ENCODE measurements around the gene TMEM183A.
"Not testable (repeated sequence)": the region's sequence is repeated elsewhere in the genome, so short reads cannot be mapped to it uniquely, and the experiment has no call there.

TMEM183A gene

DNA sequence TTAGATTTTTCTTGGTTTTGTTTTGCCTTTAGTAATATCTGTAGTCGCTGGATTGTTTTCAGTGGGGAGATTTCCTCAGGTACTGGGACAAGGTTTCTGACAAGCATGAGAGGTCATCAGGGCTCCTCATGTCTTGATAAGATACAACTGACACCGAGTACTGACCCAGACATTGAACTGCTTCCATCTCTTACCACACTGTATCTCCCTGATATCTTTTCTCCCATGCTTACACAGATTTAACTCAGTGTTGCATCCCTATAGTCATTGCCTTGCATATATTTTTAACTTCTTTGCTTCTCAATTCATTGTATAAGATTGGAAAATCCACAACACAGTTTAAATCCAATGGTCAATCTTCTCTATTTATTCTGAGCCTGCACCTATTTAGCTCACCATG is 27.7 kb upstream of the TMEM183A start:
- Histone ChIP-seq H3K4me3 (ENCODE audit: low read depth, low read length, poor library complexity, severe bottlenecking) (no peak overlapping the region), H4K20me1 (ENCODE audit: insufficient read depth, low read length) (no peaks in the 10 kb centered on the region), H3K27me3 (ENCODE audit: insufficient read depth, low read length) (no peaks in the 10 kb centered on the region), H3F3A (ENCODE audit: insufficient read depth, low read length) (no peaks in the 10 kb centered on the region), H3K9me3 (ENCODE audit: low read length) (no peaks in the 10 kb centered on the region), H3K4me1 (ENCODE audit: insufficient read depth, low read length, severe bottlenecking) (no peaks in the 10 kb centered on the region), H2AFZ (ENCODE audit: low read length) (no peak overlapping the region), H3K27ac (ENCODE audit: low read depth, low read length, poor library complexity, severe bottlenecking) (no peak overlapping the region), H3K36me3 (ENCODE audit: insufficient read depth, low read length) (no peaks in the 10 kb centered on the region), H3K4me2 (ENCODE audit: low read length) (no peak overlapping the region), H3K9ac (ENCODE audit: low read length) (no peak overlapping the region), H3K79me2 (ENCODE audit: insufficient read depth, low read length) (no peaks in the 10 kb centered on the region), H3K9me2 (ENCODE audit: low read depth, low read length) (no peaks in the 10 kb centered on the region)
- TF ChIP-seq EZH2 (IDR thresholded peaks at IDR 0.05; ENCODE audit: borderline replicate concordance, low read length) (no peak), CTCF (IDR thresholded peaks at IDR 0.05; ENCODE audit: low read length) (no peak)

DNA sequence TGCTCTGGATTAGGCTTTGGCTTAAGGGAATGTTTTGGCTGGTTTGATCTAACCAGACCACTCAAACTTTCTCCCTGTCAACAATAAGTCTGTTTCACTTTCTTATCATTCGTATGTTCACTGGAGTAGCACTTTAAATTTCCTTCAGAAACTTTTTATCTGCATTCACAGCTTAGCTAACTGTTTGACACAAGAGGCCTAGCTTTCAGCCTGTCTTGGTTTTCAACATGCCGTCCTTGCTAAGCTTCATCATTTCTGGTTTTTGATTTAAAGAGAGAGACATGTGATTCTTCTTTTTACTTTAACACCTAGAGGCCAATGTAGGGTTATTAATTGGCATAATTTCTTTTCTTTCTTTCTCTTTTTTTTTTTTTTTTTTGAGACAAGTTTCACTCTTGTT is 25.2 kb upstream of the TMEM183A start:
- no peak overlapping the region for H3K9ac ChIP-seq (ENCODE audit: low read length)
- H3K79me2 ChIP-seq (ENCODE audit: insufficient read depth, low read length), result no peaks in the 10 kb centered on the region
- H3K4me1 ChIP-seq (ENCODE audit: insufficient read depth, low read length, severe bottlenecking), result no peaks in the 10 kb centered on the region
- no peaks in the 10 kb centered on the region for H3K9me3 ChIP-seq (ENCODE audit: low read length)
- no peaks in the 10 kb centered on the region for H4K20me1 ChIP-seq (ENCODE audit: insufficient read depth, low read length)
- H3K36me3 ChIP-seq (ENCODE audit: insufficient read depth, low read length), result no peaks in the 10 kb centered on the region
- no peak overlapping the region for H3K4me3 ChIP-seq (ENCODE audit: low read depth, low read length, poor library complexity, severe bottlenecking)
- TF ChIP-seq CTCF (IDR thresholded peaks at IDR 0.05; ENCODE audit: low read length) (no peak), EZH2 (IDR thresholded peaks at IDR 0.05; ENCODE audit: borderline replicate concordance, low read length) (no peak)
- no peak overlapping the region for H2AFZ ChIP-seq (ENCODE audit: low read length)
- H3F3A ChIP-seq (ENCODE audit: insufficient read depth, low read length), result no peaks in the 10 kb centered on the region
- H3K27me3 ChIP-seq (ENCODE audit: insufficient read depth, low read length), result 0 out of 2 replicates have a peak, but pooled peaks cover 7% of the 10 kb centered on the region
- H3K9me2 ChIP-seq (ENCODE audit: low read depth, low read length), result no peaks in the 10 kb centered on the region
- H3K27ac ChIP-seq (ENCODE audit: low read depth, low read length, poor library complexity, severe bottlenecking), result no peak overlapping the region
- H3K4me2 ChIP-seq (ENCODE audit: low read length), result no peak overlapping the region

GRCh38 chr1:202982715-202983430 is 24.3 kb upstream of the TMEM183A start:
- H3K9me3 ChIP-seq (ENCODE audit: low read length), result no peaks in the 10 kb centered on the region
- H3K27me3 ChIP-seq (ENCODE audit: insufficient read depth, low read length), result 0 out of 2 replicates have a peak, but pooled peaks cover 10% of the 10 kb centered on the region
- no peak overlapping the region for H3K27ac ChIP-seq (ENCODE audit: low read depth, low read length, poor library complexity, severe bottlenecking)

GRCh38 chr1:202986120-202986519 is 21.1 kb upstream of the TMEM183A start:
- H3K27ac ChIP-seq (ENCODE audit: low read depth, low read length, poor library complexity, severe bottlenecking); H3K27me3 ChIP-seq (ENCODE audit: insufficient read depth, low read length); H3K79me2 ChIP-seq (ENCODE audit: insufficient read depth, low read length); H3K4me3 ChIP-seq (ENCODE audit: low read depth, low read length, poor library complexity, severe bottlenecking); H3K9me3 ChIP-seq (ENCODE audit: low read length); H3K9me2 ChIP-seq (ENCODE audit: low read depth, low read length); H3K4me2 ChIP-seq (ENCODE audit: low read length); H4K20me1 ChIP-seq (ENCODE audit: insufficient read depth, low read length); H3K9ac ChIP-seq (ENCODE audit: low read length); H3F3A ChIP-seq (ENCODE audit: insufficient read depth, low read length); H3K36me3 ChIP-seq (ENCODE audit: insufficient read depth, low read length); H2AFZ ChIP-seq (ENCODE audit: low read length); H3K4me1 ChIP-seq (ENCODE audit: insufficient read depth, low read length, severe bottlenecking): not testable (repeated sequence)

More at GRCh38 chr1:202982715-202983430, 24.3 kb upstream of the TMEM183A start:
- Histone ChIP-seq H3K9me2 (ENCODE audit: low read depth, low read length) (no peaks in the 10 kb centered on the region), H3K4me1 (ENCODE audit: insufficient read depth, low read length, severe bottlenecking) (no peaks in the 10 kb centered on the region), H3K36me3 (ENCODE audit: insufficient read depth, low read length) (no peaks in the 10 kb centered on the region), H3K9ac (ENCODE audit: low read length) (no peak overlapping the region), H2AFZ (ENCODE audit: low read length) (no peak overlapping the region), H3K4me3 (ENCODE audit: low read depth, low read length, poor library complexity, severe bottlenecking) (no peak overlapping the region), H3K79me2 (ENCODE audit: insufficient read depth, low read length) (no peaks in the 10 kb centered on the region), H3K4me2 (ENCODE audit: low read length) (no peak overlapping the region), H3F3A (ENCODE audit: insufficient read depth, low read length) (no peaks in the 10 kb centered on the region), H4K20me1 (ENCODE audit: insufficient read depth, low read length) (no peaks in the 10 kb centered on the region)
- TF ChIP-seq EZH2 (IDR thresholded peaks at IDR 0.05; ENCODE audit: borderline replicate concordance, low read length) (no peak), CTCF (IDR thresholded peaks at IDR 0.05; ENCODE audit: low read length) (no peak)
